ENCODE data around the gene MRPL9. TPM values are rescaled to one million over a fixed set of nuclear protein-coding genes. Genes with fewer than 3 reads are reported as not detected.
A peak's percentile ranks its signal among the peaks of the same experiment; 100 is the strongest.
"Not testable (repeated sequence)": the region's sequence is repeated elsewhere in the genome, so short reads cannot be mapped to it uniquely, and the experiment has no call there.

Gene MRPL9
- total RNA-seq, 6 experiments from 2014 or later, result 91.4 to 116 (median 96.2) TPM

GRCh38 chr1:151782741-151783140 lies 19.4 kb upstream of the MRPL9 start:
- H3K4me1 Mint-ChIP-seq (ENCODE audit: low read depth), result no peaks in the 10 kb centered on the region
- no peak overlapping the region for H3K27ac Mint-ChIP-seq
- peaks cover 8% of the 10 kb centered on the region for H3K27me3 Mint-ChIP-seq (ENCODE audit: insufficient read depth)
- TF ChIP-seq CTCF (IDR thresholded peaks at IDR 0.05), result no peak
- no peaks in the 10 kb centered on the region for H3K36me3 Mint-ChIP-seq (ENCODE audit: low read depth)
- no peaks in the 10 kb centered on the region for H3K9me3 Mint-ChIP-seq
- DNase-seq, result no peak
- no peak overlapping the region for H3K4me3 Mint-ChIP-seq

GRCh38 chr1:151782026-151782425 lies 18.7 kb upstream of the MRPL9 start:
- H3K4me1 Mint-ChIP-seq (ENCODE audit: low read depth); DNase-seq; H3K27ac Mint-ChIP-seq; H3K36me3 Mint-ChIP-seq (ENCODE audit: low read depth); H3K9me3 Mint-ChIP-seq; H3K27me3 Mint-ChIP-seq (ENCODE audit: insufficient read depth); H3K4me3 Mint-ChIP-seq: not testable (repeated sequence)
- 0 out of 2 replicates have a peak, but pooled peaks have one; percentile 12 for TF ChIP-seq CTCF (IDR thresholded peaks at IDR 0.05)

GRCh38 chr1:151780736-151781135 lies 17.4 kb upstream of the MRPL9 start:
- H3K9me3 Mint-ChIP-seq; H3K4me1 Mint-ChIP-seq (ENCODE audit: low read depth); H3K36me3 Mint-ChIP-seq (ENCODE audit: low read depth); H3K27ac Mint-ChIP-seq; H3K4me3 Mint-ChIP-seq; DNase-seq: not testable (repeated sequence)
- peaks cover 13% of the 10 kb centered on the region for H3K27me3 Mint-ChIP-seq (ENCODE audit: insufficient read depth)

GRCh38 chr1:151779852-151780251 lies 16.6 kb upstream of the MRPL9 start:
- no peak for DNase-seq
- Mint-ChIP-seq H3K36me3 (ENCODE audit: low read depth) (no peaks in the 10 kb centered on the region), H3K9me3 (no peaks in the 10 kb centered on the region), H3K27me3 (ENCODE audit: insufficient read depth) (peaks cover 16% of the 10 kb centered on the region), H3K27ac (no peak overlapping the region), H3K4me3 (no peak overlapping the region), H3K4me1 (ENCODE audit: low read depth) (no peaks in the 10 kb centered on the region)
- no peak for TF ChIP-seq CTCF (IDR thresholded peaks at IDR 0.05)

- TF ChIP-seq CTCF (IDR thresholded peaks at IDR 0.05), result no peak
- Mint-ChIP-seq H3K4me1 (ENCODE audit: low read depth) (peaks cover 8% of the 10 kb centered on the region), H3K36me3 (ENCODE audit: low read depth) (no peaks in the 10 kb centered on the region), H3K4me3 (no peak overlapping the region), H3K27me3 (ENCODE audit: insufficient read depth) (peaks cover 18% of the 10 kb centered on the region), H3K27ac (no peak overlapping the region), H3K9me3 (no peaks in the 10 kb centered on the region)
- DNase-seq, result no peak
These were observed 14.0 kb upstream of the MRPL9 start for GRCh38 chr1:151777317-151777716.

GRCh38 chr1:151776665-151777062 lies 13.4 kb upstream of the MRPL9 start:
- DNase-seq, result no peak
- peaks cover 11% of the 10 kb centered on the region for H3K27me3 Mint-ChIP-seq (ENCODE audit: insufficient read depth)
- peaks cover 8% of the 10 kb centered on the region for H3K4me1 Mint-ChIP-seq (ENCODE audit: low read depth)
- H3K36me3 Mint-ChIP-seq (ENCODE audit: low read depth), result no peaks in the 10 kb centered on the region
- TF ChIP-seq CTCF (IDR thresholded peaks at IDR 0.05), result no peak
- no peak overlapping the region for H3K27ac Mint-ChIP-seq
- H3K9me3 Mint-ChIP-seq, result no peaks in the 10 kb centered on the region
- no peak overlapping the region for H3K4me3 Mint-ChIP-seq
